ENCODE data around the gene CNKSR1. TPM values are rescaled to one million over a fixed set of nuclear protein-coding genes. Genes with fewer than 3 reads are reported as not detected.

Gene CNKSR1, protein sequence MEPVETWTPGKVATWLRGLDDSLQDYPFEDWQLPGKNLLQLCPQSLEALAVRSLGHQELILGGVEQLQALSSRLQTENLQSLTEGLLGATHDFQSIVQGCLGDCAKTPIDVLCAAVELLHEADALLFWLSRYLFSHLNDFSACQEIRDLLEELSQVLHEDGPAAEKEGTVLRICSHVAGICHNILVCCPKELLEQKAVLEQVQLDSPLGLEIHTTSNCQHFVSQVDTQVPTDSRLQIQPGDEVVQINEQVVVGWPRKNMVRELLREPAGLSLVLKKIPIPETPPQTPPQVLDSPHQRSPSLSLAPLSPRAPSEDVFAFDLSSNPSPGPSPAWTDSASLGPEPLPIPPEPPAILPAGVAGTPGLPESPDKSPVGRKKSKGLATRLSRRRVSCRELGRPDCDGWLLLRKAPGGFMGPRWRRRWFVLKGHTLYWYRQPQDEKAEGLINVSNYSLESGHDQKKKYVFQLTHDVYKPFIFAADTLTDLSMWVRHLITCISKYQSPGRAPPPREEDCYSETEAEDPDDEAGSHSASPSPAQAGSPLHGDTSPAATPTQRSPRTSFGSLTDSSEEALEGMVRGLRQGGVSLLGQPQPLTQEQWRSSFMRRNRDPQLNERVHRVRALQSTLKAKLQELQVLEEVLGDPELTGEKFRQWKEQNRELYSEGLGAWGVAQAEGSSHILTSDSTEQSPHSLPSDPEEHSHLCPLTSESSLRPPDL
- total RNA-seq (2013) = 0.21 TPM
- polyA plus RNA-seq (1 to 10 TPM in 1 of 3 donors, not detected in 2; 1.4 TPM), polyA minus RNA-seq (0.97 and 1.1 TPM in 2 replicates), total RNA-seq (0.04 to 1.2 (median 0.21) reads per million in 11 experiments)

DNA sequence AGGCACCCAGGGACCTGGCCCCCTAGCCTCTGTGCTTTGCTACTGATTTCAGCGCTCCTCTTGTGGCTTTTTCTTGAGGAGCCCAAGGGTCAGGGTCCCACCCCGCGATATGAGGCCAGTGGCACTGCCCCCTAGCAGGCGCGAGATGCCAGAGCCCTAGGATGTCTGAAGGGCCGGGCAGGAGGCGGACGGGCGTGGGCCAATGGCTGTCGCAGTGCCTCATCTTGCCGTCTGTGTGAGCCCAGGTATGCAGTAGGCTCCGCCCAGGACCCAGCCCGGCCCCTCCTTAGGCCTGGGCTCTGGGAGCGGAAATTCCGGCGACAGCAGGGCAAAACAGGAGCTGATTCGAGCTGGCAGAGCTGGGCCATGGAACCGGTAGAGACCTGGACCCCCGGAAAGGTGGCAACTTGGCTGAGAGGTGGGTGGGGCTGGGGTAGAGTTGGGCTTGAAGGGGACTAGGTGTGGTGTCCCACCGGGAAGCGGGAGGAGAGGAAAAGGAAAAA, at the start of gene CNKSR1:
Gene CNKSR1, plus strand, starts transcription at position 310 of the 503 bp plus-strand sequence. Its CDS starts 57 bp downstream, at position 367.
- no peaks in the 10 kb centered on the region for H3K9me3 ChIP-seq (replicated peaks in 1 of 2; ENCODE audit: control insufficient read depth in 1 of 2, insufficient read depth in 1 of 2, low read length in 2 of 2)
- H3K9ac ChIP-seq (ENCODE audit: insufficient read depth, low read length, poor library complexity, severe bottlenecking) = no peak within 1 kb of the TSS
- H2AFZ ChIP-seq (ENCODE audit: insufficient read depth, low read depth, low read length, poor library complexity, severe bottlenecking) = no peak within 1 kb of the TSS
- intact Hi-C loops (cut with micrococcal nuclease) = no loop called here
- no peaks in the 10 kb centered on the region for H4K20me1 ChIP-seq (ENCODE audit: insufficient read depth, low read length)
- H3K9me3 Mint-ChIP-seq = no peaks in the 10 kb centered on the region
- H3K27ac Mint-ChIP-seq = no peak within 1 kb of the TSS
- no peak within 1 kb of the TSS for H3K4me3 Mint-ChIP-seq
- peaks cover 0 to 5% (median 2%) of the 10 kb centered on the region in 3 donors for H3K27me3 Mint-ChIP-seq (ENCODE audit: low read depth in 3 of 3)
- H3K36me3 ChIP-seq (replicated peaks in 1 of 2; ENCODE audit: control insufficient read depth in 1 of 2, insufficient read depth in 2 of 2, low read length in 2 of 2) = no peaks in the 10 kb centered on the region
- no peaks in the 10 kb centered on the region for H3K79me2 ChIP-seq (ENCODE audit: insufficient read depth, low read length)
- H3K27ac ChIP-seq (ENCODE audit: low read depth in 1 of 2, low read length in 2 of 2) = no peak within 1 kb of the TSS
- H3K4me3 ChIP-seq (replicated peaks in 1 of 3; ENCODE audit: low read depth in 2 of 3, low read length in 3 of 3) = no peak within 1 kb of the TSS
- no peaks in the 10 kb centered on the region for H3K27me3 ChIP-seq (ENCODE audit: control insufficient read depth in 2 of 2, insufficient read depth in 2 of 2, low read length in 2 of 2)
- no peaks in the 10 kb centered on the region for H3K36me3 Mint-ChIP-seq
- 57% methylated on average over 21 of the region's 21 CpGs for WGBS (ENCODE audit: insufficient coverage)
- DNase-seq = no peak
- H3K4me2 ChIP-seq (replicated peaks; ENCODE audit: extremely low read depth, low read length, poor library complexity, severe bottlenecking) = no peak within 1 kb of the TSS
- TF ChIP-seq, protein P1, sequence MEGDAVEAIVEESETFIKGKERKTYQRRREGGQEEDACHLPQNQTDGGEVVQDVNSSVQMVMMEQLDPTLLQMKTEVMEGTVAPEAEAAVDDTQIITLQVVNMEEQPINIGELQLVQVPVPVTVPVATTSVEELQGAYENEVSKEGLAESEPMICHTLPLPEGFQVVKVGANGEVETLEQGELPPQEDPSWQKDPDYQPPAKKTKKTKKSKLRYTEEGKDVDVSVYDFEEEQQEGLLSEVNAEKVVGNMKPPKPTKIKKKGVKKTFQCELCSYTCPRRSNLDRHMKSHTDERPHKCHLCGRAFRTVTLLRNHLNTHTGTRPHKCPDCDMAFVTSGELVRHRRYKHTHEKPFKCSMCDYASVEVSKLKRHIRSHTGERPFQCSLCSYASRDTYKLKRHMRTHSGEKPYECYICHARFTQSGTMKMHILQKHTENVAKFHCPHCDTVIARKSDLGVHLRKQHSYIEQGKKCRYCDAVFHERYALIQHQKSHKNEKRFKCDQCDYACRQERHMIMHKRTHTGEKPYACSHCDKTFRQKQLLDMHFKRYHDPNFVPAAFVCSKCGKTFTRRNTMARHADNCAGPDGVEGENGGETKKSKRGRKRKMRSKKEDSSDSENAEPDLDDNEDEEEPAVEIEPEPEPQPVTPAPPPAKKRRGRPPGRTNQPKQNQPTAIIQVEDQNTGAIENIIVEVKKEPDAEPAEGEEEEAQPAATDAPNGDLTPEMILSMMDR (IDR thresholded peaks at IDR 0.05) = no peak
- peaks cover 3% of the 10 kb centered on the region for H3K4me1 Mint-ChIP-seq
- no peaks in the 10 kb centered on the region for H3K4me1 ChIP-seq (ENCODE audit: control insufficient read depth in 1 of 2, insufficient read depth in 2 of 2, low read length in 2 of 2)

DNA sequence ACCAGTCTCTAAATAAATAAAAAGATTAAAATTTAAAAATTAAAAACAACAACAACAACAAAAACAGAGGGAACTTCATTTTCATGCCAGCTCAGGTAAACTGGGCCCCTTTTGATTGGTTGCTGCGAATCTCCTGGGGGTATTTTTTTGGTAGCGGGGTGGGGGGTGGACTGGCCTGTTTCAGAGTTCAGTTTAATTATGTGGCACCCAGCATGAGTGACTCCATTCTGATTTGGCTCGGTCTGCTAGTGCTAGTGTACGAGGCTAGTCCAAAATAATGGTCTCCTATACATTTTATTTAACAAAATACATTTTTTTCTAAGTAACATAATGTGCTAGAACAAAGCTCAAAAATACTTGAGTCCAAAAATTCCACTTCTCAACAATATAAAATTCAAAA, 47.5 kb upstream of the CNKSR1 start:
- H3K9me3 ChIP-seq (replicated peaks in 1 of 2; ENCODE audit: control insufficient read depth in 1 of 2, insufficient read depth in 1 of 2, low read length in 2 of 2) = no peaks in the 10 kb centered on the region
- WGBS (ENCODE audit: insufficient coverage) = 100% methylated on average over 1 of the region's 4 CpGs
- H3K36me3 Mint-ChIP-seq = no peaks in the 10 kb centered on the region
- no peak overlapping the region for H3K9ac ChIP-seq (ENCODE audit: insufficient read depth, low read length, poor library complexity, severe bottlenecking)
- DNase-seq = no peak
- H3K36me3 ChIP-seq (replicated peaks in 1 of 2; ENCODE audit: control insufficient read depth in 1 of 2, insufficient read depth in 2 of 2, low read length in 2 of 2) = no peaks in the 10 kb centered on the region
- no peak overlapping the region for H3K4me2 ChIP-seq (replicated peaks; ENCODE audit: extremely low read depth, low read length, poor library complexity, severe bottlenecking)
- H3K4me3 Mint-ChIP-seq = no peak overlapping the region
- no peak overlapping the region for H3K4me3 ChIP-seq (replicated peaks in 1 of 3; ENCODE audit: low read depth in 2 of 3, low read length in 3 of 3)
- TF ChIP-seq, protein P1 (IDR thresholded peaks at IDR 0.05) = no peak
- peaks cover 38% of the 10 kb centered on the region for H3K4me1 Mint-ChIP-seq
- H3K27me3 Mint-ChIP-seq (ENCODE audit: low read depth in 3 of 3) = peaks cover 0 to 2% (median 1%) of the 10 kb centered on the region in 3 donors
- no peak overlapping the region for H3K27ac Mint-ChIP-seq
- H3K4me1 ChIP-seq (ENCODE audit: control insufficient read depth in 1 of 2, insufficient read depth in 2 of 2, low read length in 2 of 2) = peaks cover 35 to 41% of the 10 kb centered on the region in 2 donors
- peaks cover 0 to 1% (median 0%) of the 10 kb centered on the region in 7 donors for H3K9me3 Mint-ChIP-seq
- peaks cover 9% of the 10 kb centered on the region for H3K79me2 ChIP-seq (ENCODE audit: insufficient read depth, low read length)
- intact Hi-C loops (cut with micrococcal nuclease) = no loop called here
- no peaks in the 10 kb centered on the region for H4K20me1 ChIP-seq (ENCODE audit: insufficient read depth, low read length)
- no peaks in the 10 kb centered on the region for H3K27me3 ChIP-seq (ENCODE audit: control insufficient read depth in 2 of 2, insufficient read depth in 2 of 2, low read length in 2 of 2)
- no peak overlapping the region for H2AFZ ChIP-seq (ENCODE audit: insufficient read depth, low read depth, low read length, poor library complexity, severe bottlenecking)
- H3K27ac ChIP-seq (ENCODE audit: low read depth in 1 of 2, low read length in 2 of 2) = no peak overlapping the region

Measured in CD14-positive monocyte (primary cell).